ENCODE data around the gene CCL14.
"Not testable (repeated sequence)": the region's sequence is repeated elsewhere in the genome, so short reads cannot be mapped to it uniquely, and the experiment has no call there.

DNA sequence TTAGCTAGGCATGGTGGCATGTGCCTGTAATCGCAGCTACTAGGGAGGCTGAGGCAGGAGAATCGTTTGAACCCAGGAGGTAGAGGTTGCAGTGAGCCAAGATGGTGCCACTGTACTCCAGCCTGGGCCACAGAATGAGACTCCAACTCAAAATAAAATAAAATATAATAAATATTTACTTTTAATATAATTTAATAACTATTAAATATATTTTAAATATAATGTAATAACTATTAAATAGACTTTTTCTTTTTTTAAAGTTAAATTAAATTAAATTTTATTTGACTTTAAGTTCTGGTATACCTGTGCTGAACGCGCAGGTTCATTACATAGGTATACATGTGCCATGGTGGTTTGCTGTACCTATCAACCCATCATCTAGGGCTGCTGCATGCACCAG is 29.4 kb upstream of the CCL14 start:
- TF ChIP-seq, protein P1, sequence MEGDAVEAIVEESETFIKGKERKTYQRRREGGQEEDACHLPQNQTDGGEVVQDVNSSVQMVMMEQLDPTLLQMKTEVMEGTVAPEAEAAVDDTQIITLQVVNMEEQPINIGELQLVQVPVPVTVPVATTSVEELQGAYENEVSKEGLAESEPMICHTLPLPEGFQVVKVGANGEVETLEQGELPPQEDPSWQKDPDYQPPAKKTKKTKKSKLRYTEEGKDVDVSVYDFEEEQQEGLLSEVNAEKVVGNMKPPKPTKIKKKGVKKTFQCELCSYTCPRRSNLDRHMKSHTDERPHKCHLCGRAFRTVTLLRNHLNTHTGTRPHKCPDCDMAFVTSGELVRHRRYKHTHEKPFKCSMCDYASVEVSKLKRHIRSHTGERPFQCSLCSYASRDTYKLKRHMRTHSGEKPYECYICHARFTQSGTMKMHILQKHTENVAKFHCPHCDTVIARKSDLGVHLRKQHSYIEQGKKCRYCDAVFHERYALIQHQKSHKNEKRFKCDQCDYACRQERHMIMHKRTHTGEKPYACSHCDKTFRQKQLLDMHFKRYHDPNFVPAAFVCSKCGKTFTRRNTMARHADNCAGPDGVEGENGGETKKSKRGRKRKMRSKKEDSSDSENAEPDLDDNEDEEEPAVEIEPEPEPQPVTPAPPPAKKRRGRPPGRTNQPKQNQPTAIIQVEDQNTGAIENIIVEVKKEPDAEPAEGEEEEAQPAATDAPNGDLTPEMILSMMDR (IDR thresholded peaks at IDR 0.05; ENCODE audit: low read length), result not testable (repeated sequence)
- TF ChIP-seq EZH2phosphoT487 (IDR thresholded peaks at IDR 0.05; ENCODE audit: low read length); EZH2 (optimal IDR thresholded peaks at IDR 0.05; ENCODE audit: low read depth, low read length): not testable (repeated sequence)
